ENCODE data around the gene NOS1AP. TPM values are rescaled to one million over a fixed set of nuclear protein-coding genes. Genes with fewer than 3 reads are reported as not detected.

NOS1AP gene
- total RNA-seq, 1 donor = 0.43 TPM

DNA sequence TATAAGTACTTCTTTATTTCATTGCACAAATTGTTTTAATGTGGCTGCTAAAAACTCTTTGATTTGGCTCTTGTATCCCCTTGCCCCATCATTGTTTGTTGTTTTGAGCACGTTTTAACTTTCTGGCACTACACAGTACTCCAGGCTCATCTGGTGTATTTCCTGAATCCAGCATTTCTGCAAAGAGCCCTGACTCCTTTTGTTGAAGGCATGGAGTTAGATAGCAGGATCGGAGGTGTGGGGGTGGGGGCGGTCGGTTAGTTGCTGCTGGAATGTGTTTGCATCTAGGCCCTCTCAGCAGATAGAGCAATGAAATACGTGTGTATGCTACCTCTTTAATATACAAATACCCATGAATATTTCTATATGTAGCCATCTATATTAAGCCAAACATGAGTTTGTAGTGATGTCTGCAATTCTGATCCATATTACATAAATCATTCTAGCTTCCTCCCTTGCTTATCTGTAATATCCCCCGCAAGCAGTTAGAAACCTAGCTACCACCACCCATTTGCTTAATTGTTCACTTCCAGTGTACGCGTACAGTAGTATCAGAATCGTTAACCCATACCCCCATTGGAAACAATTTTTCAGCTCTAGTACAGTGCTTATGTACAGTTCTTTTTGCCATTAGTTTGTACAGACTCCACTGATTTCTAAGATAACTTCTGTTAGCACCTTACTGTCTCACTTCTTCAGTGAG is 106.0 kb downstream of the NOS1AP start:
- no peak for DNase-seq (ENCODE audit: low read depth)

DNA sequence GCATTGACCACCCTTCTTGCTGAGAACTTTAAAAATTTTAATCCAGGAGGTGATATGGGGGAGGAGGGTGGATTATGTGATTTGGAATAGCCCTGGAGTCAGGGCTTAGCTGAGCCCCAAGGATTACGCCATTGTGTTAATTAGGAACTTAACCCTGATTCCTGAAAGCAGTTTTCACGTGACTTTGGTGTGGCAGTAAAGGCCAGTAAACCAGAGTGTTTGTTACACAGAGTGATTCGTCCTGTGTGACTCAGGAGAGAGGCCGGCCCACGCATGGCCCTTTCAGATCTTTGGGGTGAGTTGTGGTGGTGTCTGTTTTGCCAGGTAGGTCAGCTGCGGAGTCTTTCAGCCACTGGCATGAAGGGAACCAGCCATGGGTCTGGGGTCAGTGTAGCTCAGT is 107.6 kb downstream of the NOS1AP start:
- DNase-seq (ENCODE audit: low read depth) = peak; percentile 54
- H3K4me3 ChIP-seq (ENCODE audit: low read depth, low read length) = no peak overlapping the region
- no peak for TF ChIP-seq CTCF (IDR thresholded peaks at IDR 0.05; ENCODE audit: insufficient read depth, low read depth, low read length)

More for the DNA sequence above, 106.0 kb downstream of the NOS1AP start:
- no peak overlapping the region for H3K4me3 ChIP-seq (ENCODE audit: low read depth, low read length)
- TF ChIP-seq CTCF (IDR thresholded peaks at IDR 0.05; ENCODE audit: insufficient read depth, low read depth, low read length) = no peak

GRCh38 chr1:162178432-162178831 is 108.9 kb downstream of the NOS1AP start:
- no peak for TF ChIP-seq CTCF (IDR thresholded peaks at IDR 0.05; ENCODE audit: insufficient read depth, low read depth, low read length)
- no peak for DNase-seq (ENCODE audit: low read depth)
- H3K4me3 ChIP-seq (ENCODE audit: low read depth, low read length) = no peak overlapping the region

GRCh38 chr1:162179121-162179520 is 109.6 kb downstream of the NOS1AP start:
- no peak for DNase-seq (ENCODE audit: low read depth)
- H3K4me3 ChIP-seq (ENCODE audit: low read depth, low read length) = no peak overlapping the region
- no peak for TF ChIP-seq CTCF (IDR thresholded peaks at IDR 0.05; ENCODE audit: insufficient read depth, low read depth, low read length)

DNA sequence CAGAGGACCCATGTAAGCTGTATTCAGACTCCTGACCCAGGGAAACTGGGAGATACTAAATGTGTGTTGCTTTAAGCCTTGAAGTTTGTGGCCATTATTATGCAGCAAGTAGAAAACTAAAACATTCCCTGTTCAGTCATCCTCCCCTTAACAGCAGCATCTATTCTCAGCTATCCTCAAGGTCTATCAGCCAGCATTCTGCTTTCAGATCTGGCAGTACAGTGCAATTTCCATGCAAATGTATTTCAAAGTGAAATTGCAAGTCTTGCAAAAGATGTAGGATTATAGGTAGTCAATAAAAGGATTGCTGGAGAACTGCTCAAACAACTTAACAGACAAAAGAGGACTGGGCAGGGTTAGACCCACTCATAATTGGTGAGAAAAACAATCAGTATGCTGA is 111.3 kb downstream of the NOS1AP start:
- H3K4me3 ChIP-seq (ENCODE audit: low read depth, low read length) = no peak overlapping the region
- TF ChIP-seq CTCF (IDR thresholded peaks at IDR 0.05; ENCODE audit: insufficient read depth, low read depth, low read length) = no peak
- DNase-seq (ENCODE audit: low read depth) = no peak

GRCh38 chr1:162182090-162182489 is 112.6 kb downstream of the NOS1AP start:
- TF ChIP-seq CTCF (IDR thresholded peaks at IDR 0.05; ENCODE audit: insufficient read depth, low read depth, low read length) = no peak

More at GRCh38 chr1:162182090-162182489, 112.6 kb downstream of the NOS1AP start:
- no peak overlapping the region for H3K4me3 ChIP-seq (ENCODE audit: low read depth, low read length)
- no peak for DNase-seq (ENCODE audit: low read depth)
